22Rv1 (cell line): Measurements from ENCODE around the gene HCST.

Experiments used
- CTCF ChIP-seq: fragments of 450-650 bp; IDR thresholded peaks from 2 replicates; pipeline ENCODE4 v1.5.1; 2017; ENCODE audit warnings: mild to moderate bottlenecking
- ZFX ChIP-seq: fragments of 450-650 bp; IDR thresholded peaks from 2 replicates; pipeline ENCODE4 v1.6.1; 2017; ENCODE audit warnings: antibody characterized with exemption, borderline replicate concordance

GRCh38 chr19:35863018-35863417, 39.3 kb upstream of the HCST start:
- TF ChIP-seq CTCF = no peak
- TF ChIP-seq ZFX = no peak
